Peyer's patch (tissue), 4 donors: ENCODE results near the gene GUCA2A.

Source experiments
- CTCF ChIP-seq, 6 experiments: fragments of 450-650 bp in 4 of 6; fragments of 200-600 bp in 2 of 6; sonication (generic) in 1 of 6; IDR thresholded peaks; one replicate each; pipeline ENCODE4 v1.5.1; 2017 to 2019; ENCODE audit warnings: antibody characterized with exemption in 6 of 6, mild to moderate bottlenecking in 3 of 6, moderate library complexity in 1 of 6
- POLR2A ChIP-seq, 2 donors: fragments of 450-650 bp; IDR thresholded peaks; one replicate each; pipeline ENCODE4 v1.5.1; 2017; ENCODE audit warnings: antibody characterized with exemption in 2 of 2, mild to moderate bottlenecking in 2 of 2, moderate library complexity in 2 of 2

GRCh38 chr1:42135426-42135825, 29.1 kb downstream of the GUCA2A start:
- TF ChIP-seq CTCF (IDR thresholded peaks at IDR 0.05), result no peak
- no peak for TF ChIP-seq POLR2A (IDR thresholded peaks at IDR 0.05)
